ENCODE results near the gene UBIAD1.

GRCh38 chr1:11330411-11330810, 57.4 kb downstream of the UBIAD1 start:
- no peak for TF ChIP-seq POLR2AphosphoS5 (IDR thresholded peaks at IDR 0.05)
- TF ChIP-seq EP300 (conservative IDR thresholded peaks at IDR 0.05; ENCODE audit: poor library complexity, severe bottlenecking): no peak
- no peak for TF ChIP-seq EZH2 (IDR thresholded peaks at IDR 0.05; ENCODE audit: borderline replicate concordance, insufficient read depth, low read length, poor library complexity, severe bottlenecking)
- TF ChIP-seq, protein P1, sequence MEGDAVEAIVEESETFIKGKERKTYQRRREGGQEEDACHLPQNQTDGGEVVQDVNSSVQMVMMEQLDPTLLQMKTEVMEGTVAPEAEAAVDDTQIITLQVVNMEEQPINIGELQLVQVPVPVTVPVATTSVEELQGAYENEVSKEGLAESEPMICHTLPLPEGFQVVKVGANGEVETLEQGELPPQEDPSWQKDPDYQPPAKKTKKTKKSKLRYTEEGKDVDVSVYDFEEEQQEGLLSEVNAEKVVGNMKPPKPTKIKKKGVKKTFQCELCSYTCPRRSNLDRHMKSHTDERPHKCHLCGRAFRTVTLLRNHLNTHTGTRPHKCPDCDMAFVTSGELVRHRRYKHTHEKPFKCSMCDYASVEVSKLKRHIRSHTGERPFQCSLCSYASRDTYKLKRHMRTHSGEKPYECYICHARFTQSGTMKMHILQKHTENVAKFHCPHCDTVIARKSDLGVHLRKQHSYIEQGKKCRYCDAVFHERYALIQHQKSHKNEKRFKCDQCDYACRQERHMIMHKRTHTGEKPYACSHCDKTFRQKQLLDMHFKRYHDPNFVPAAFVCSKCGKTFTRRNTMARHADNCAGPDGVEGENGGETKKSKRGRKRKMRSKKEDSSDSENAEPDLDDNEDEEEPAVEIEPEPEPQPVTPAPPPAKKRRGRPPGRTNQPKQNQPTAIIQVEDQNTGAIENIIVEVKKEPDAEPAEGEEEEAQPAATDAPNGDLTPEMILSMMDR (IDR thresholded peaks at IDR 0.05; ENCODE audit: poor library complexity, severe bottlenecking): no peak
- TF ChIP-seq RAD21 (conservative IDR thresholded peaks at IDR 0.05): no peak
- TF ChIP-seq, protein P2, sequence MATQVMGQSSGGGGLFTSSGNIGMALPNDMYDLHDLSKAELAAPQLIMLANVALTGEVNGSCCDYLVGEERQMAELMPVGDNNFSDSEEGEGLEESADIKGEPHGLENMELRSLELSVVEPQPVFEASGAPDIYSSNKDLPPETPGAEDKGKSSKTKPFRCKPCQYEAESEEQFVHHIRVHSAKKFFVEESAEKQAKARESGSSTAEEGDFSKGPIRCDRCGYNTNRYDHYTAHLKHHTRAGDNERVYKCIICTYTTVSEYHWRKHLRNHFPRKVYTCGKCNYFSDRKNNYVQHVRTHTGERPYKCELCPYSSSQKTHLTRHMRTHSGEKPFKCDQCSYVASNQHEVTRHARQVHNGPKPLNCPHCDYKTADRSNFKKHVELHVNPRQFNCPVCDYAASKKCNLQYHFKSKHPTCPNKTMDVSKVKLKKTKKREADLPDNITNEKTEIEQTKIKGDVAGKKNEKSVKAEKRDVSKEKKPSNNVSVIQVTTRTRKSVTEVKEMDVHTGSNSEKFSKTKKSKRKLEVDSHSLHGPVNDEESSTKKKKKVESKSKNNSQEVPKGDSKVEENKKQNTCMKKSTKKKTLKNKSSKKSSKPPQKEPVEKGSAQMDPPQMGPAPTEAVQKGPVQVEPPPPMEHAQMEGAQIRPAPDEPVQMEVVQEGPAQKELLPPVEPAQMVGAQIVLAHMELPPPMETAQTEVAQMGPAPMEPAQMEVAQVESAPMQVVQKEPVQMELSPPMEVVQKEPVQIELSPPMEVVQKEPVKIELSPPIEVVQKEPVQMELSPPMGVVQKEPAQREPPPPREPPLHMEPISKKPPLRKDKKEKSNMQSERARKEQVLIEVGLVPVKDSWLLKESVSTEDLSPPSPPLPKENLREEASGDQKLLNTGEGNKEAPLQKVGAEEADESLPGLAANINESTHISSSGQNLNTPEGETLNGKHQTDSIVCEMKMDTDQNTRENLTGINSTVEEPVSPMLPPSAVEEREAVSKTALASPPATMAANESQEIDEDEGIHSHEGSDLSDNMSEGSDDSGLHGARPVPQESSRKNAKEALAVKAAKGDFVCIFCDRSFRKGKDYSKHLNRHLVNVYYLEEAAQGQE (IDR thresholded peaks at IDR 0.05; ENCODE audit: borderline replicate concordance): no peak
- TF ChIP-seq TAF1 (IDR thresholded peaks at IDR 0.05; ENCODE audit: low read depth): no peak
- no peak for TF ChIP-seq SMC3 (conservative IDR thresholded peaks at IDR 0.05; ENCODE audit: poor library complexity)

Data from neural cell (in vitro differentiated cells).